Cardiac fibroblast (primary cell): ENCODE data around the gene LARGE1.

Experiments used
- DNase-seq, 2 donors: peaks; one replicate each; pipeline versions ENCODE4 v3.0.0 to v3.0.0-alpha.2; 2010; ENCODE audit warnings: low read depth in 2 of 2
- H3K4me3 ChIP-seq, 2 donors: replicated peaks in 1 of 2; 1 replicate in 1 of 2; 2 replicates in 1 of 2; pipeline ENCODE4 v1.5.1; 2011; ENCODE audit warnings: low read depth in 2 of 2, low read length in 2 of 2, mild to moderate bottlenecking in 2 of 2, moderate library complexity in 1 of 2
- TF ChIP-seq, protein P1 (sequence below): IDR thresholded peaks from one replicate; pipeline ENCODE4 v1.5.1; 2011; ENCODE audit warnings: low read depth, mild to moderate bottlenecking, low read length, inconsistent platforms

Gene LARGE1

GRCh38 chr22:33526434-33527107 is 393.7 kb downstream of the LARGE1 start:
- DNase-seq: no peak
- no peak overlapping the region for H3K4me3 ChIP-seq
- TF ChIP-seq, protein P1, sequence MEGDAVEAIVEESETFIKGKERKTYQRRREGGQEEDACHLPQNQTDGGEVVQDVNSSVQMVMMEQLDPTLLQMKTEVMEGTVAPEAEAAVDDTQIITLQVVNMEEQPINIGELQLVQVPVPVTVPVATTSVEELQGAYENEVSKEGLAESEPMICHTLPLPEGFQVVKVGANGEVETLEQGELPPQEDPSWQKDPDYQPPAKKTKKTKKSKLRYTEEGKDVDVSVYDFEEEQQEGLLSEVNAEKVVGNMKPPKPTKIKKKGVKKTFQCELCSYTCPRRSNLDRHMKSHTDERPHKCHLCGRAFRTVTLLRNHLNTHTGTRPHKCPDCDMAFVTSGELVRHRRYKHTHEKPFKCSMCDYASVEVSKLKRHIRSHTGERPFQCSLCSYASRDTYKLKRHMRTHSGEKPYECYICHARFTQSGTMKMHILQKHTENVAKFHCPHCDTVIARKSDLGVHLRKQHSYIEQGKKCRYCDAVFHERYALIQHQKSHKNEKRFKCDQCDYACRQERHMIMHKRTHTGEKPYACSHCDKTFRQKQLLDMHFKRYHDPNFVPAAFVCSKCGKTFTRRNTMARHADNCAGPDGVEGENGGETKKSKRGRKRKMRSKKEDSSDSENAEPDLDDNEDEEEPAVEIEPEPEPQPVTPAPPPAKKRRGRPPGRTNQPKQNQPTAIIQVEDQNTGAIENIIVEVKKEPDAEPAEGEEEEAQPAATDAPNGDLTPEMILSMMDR: no peak

DNA sequence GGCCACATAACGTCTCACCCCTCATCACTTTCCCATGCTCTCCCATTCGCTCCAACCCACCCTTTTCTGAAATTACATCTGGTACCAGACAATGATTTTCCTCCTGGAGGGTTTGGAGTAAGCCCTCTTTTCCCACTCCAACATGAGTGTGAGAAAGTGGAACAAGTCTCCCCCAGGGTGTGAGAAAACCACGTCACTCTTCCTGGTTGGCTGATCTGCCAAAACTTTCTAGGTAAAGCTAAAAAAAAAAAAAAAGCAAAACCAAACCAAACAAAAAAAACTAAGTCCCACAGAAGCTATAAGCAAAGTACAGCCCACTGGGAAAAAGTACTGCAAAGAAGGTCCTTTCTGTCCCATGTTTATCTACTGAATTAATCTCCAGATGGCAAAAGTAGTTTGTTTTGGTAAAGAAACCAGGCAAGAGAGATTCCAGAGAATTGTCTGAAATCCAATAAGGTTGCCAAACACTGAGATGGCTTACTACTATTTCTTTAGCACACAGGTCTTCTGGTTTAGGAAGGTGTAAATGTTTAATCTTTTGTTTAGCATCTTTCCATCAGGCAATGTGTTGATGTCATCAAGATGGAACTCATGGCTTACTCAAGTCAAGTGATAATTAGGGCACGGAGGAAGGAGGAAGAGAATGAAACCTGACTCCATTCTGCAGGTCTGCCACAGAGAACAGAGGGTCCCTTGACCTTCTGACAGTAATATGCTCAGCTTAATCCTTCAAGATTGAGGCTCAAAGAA is 395.6 kb downstream of the LARGE1 start:
- TF ChIP-seq, protein P1: no peak
- no peak for DNase-seq
- no peak overlapping the region for H3K4me3 ChIP-seq

GRCh38 chr22:33521879-33522665 is 398.2 kb downstream of the LARGE1 start:
- no peak overlapping the region for H3K4me3 ChIP-seq
- DNase-seq: no peak
- TF ChIP-seq, protein P1: no peak

DNA sequence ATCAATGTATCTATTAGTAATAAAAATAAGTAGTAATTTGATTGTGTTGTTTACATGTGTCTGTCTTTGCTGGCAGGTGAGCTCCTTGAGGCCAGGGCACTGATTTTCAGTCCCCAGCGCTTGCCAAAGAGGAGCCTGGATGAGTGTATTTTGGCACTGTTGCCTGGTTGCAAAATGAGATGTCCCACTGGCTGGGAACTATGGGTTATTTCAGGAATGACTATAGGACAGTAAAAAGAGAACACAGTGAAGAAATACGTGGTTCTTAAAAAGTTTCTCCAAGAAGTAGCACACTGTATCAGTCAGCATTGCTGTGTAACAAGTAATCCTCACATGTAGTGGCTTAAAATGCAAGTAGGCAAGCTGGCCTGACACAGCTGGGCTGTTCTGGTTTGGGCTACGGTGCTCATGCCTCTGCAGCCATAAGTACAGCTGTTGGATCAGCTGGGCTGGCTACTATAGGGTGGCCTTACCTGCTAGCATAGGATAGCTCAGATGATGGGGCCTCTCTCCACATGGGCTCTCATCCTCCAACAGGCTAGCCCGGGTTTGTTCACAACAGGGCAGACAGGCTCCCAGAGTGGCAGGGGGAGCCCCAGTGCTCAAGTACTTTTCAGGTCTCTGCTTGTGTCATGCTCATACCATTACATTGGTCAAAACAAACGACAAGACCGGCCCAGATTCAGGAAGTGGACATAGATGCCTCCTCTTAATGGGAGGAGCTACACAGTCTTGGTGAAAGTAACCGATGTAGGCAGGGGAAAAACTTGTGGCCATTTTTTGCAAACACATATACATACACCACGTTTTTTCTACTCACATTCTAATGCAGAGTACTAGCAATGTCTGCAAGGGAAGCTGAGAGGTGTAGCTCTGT is 399.1 kb downstream of the LARGE1 start:
- no peak for DNase-seq
- TF ChIP-seq, protein P1: no peak
- H3K4me3 ChIP-seq: no peak overlapping the region

DNA sequence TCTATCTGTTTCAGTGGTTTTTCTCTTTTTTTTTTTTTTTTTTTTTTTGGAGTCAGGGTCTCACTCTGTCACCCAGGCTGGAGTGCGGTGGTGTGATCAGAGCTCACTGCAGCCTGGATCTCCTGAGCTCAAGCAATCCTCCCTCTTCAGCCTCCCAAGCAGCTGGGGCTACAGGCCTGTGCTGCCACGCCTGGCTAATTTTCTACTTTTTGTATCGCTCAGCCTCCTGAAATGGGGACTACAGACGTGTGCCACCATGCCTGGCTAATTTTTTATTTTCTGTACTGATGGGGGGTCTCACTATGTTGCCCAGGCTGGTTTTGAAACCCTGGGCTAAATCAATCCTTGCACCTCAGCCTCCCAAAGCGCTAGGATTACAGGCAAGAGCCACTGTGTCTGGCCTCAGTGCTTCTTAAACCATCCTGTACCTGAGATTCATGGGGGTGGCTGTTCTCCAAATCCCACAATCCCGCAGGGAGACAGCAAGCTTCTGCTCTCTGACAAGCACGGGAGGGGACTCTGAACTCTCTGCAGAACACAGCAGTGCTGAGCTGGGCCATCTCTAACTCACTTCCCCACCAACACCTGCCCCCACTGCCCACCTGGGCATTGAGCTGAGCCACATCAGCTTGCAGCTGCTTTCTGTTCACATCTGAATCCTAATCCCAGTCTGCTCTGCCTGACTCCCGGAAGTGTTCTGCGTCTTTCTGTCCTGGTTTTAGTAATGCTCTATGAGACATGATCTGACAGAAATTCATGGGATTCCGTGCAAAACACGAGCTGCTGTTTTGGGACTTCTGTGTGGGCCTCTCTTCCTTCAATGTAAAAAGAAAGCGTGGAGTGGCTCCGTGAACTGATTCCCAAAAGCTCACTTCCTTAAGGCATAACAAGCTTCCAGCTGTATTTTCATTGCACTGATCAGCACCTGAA is 400.0 kb downstream of the LARGE1 start:
- TF ChIP-seq, protein P1: no peak
- DNase-seq: no peak
- no peak overlapping the region for H3K4me3 ChIP-seq
